NCI-H345 treated with DMSO at 0.1 percent for 48 hours (cell line): ENCODE measurements around the gene SRL.

Experiments
- DNase-seq: peaks from one replicate; lab custom pipeline; 2025; ENCODE audit not compliant: unreplicated experiment; lab: John Stamatoyannopoulos, UW

Gene SRL

GRCh38 chr16:4241928-4242283, at the start of gene SRL:
Gene SRL, minus strand, starts transcription at chr16:4242080. Its CDS starts 13 bp downstream, at chr16:4242067.
- no peak for DNase-seq

- DNase-seq, result no peak
These were observed 48.5 kb upstream of the SRL start for GRCh38 chr16:4290236-4290830.

GRCh38 chr16:4288148-4288921, 46.5 kb upstream of the SRL start:
- DNase-seq, result no peak

GRCh38 chr16:4285167-4285566, 43.3 kb upstream of the SRL start:
- peak; percentile 14 for DNase-seq

DNA sequence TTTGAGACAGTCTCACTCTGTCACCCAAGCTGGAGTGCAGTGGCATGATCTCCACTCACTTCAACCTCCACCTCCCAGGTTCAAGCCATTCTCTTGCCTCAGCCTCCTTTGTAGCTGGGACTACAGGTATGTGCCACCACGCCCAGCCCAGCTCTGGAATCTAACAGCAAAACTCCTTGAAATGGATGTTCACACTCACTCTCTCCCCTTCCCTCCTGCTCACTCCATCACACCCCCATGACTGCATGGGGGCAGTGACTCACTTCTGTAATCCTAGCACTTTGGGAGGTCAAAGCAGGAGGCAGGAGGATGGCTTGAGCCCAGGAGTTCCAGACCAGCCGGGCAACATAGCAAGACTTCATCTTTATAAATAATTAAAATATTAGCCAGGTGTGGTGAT, 42.1 kb upstream of the SRL start:
- DNase-seq, result no peak

DNA sequence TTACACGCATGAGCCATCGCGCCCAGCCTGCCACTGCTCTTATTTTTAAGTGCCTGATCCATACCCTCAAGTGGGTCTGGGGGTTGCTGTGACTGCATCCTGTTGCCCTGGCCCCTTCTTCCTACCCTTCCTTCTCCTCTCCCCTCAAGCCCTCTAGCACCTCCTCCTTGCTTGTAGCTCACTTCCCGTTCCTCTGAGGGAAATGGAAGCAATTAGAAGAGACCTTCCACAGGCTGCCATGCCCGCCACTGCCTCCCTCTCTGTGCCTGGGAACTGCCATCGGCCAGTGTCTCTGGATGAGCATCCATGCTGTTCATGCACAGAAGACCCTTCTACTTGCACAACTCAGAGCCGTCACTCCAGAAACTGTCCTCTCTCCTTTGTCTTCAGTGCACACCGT, 41.6 kb upstream of the SRL start:
- no peak for DNase-seq

DNA sequence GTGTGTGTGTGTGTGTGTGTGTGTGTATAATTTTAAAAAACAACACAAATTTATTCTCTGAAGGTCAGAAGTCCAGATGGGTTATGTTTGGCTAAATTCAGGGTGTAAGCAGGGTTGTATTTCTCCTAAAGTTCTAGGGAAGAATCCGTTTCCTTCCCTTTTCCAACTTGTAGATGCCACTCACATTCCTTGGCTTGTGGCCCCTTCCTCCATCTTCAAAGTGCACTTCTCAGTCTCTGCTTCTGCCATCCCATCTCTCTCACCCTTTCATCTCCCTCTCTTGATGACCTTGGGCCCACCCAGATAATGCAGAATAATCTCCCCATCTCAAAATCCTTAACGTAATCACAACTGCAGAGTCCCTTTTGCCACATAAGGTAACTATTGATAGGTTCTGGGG, 38.7 kb upstream of the SRL start:
- DNase-seq, result no peak

DNA sequence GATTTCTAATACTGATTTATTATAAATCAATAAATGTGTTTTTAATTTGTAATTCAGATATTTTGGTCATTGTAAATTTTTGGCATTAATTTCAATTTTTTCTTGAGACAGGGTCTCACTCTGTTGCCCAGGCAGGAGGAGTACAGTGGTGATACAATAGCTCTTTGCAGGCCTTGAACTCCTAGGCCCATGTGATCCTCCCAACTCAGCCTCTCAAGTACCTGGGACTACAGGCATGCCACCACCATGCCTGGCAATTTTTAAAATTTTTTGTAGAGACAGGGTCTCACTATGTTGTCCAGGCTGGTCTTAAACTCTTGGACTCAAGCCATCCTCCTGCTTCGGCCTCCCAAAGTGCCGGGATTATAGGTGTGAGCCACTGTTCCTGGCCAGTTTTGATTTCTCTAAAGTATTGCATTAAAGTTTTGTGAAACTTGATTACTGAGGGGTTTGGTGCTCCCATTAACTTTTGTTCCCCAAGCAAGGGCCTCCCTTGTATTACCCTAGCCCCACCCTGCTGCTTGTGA, 36.2 kb upstream of the SRL start:
- DNase-seq, result no peak

DNA sequence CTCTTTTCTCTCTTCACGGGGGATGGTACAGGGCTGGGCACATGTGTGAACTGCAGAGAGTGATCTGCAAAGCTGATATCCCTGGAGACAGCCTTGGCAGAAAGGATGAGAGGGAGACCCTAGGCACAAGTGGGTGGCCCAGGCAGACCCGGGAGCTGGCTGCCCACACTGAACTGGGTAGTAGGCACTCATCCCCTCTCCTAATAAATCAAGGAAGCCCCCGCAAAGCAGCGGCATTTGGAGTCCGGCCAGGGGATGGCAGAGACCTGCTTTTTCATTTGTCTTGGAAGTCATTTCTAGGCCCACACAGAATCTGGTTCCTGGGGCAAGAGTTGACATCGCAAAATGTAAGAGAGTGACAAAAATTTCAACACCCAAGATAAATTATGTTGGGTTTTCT, 34.0 kb upstream of the SRL start:
- DNase-seq, result no peak

DNA sequence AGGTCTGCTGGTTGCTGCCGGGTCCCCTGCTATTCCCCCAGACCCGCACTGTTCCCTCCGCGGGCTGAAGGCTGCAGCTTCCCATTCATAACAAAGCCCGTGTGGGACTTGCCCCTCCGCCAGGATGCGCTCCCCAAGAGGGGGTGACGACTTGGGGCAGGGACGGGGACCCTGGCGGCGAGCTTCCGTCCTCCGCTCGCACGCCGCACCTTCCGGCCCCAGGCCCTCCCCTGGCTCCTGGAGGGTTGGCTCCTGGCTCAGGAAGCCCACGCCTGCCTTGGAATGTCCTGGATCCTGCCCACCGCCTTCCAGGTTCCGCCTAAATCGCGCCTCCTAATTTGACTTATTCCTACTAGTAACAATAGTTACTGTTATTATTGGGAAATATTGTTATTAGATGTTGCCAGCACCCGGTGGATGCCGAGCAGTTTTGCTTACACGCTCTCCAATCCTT, 32.0 kb upstream of the SRL start:
- no peak for DNase-seq

DNA sequence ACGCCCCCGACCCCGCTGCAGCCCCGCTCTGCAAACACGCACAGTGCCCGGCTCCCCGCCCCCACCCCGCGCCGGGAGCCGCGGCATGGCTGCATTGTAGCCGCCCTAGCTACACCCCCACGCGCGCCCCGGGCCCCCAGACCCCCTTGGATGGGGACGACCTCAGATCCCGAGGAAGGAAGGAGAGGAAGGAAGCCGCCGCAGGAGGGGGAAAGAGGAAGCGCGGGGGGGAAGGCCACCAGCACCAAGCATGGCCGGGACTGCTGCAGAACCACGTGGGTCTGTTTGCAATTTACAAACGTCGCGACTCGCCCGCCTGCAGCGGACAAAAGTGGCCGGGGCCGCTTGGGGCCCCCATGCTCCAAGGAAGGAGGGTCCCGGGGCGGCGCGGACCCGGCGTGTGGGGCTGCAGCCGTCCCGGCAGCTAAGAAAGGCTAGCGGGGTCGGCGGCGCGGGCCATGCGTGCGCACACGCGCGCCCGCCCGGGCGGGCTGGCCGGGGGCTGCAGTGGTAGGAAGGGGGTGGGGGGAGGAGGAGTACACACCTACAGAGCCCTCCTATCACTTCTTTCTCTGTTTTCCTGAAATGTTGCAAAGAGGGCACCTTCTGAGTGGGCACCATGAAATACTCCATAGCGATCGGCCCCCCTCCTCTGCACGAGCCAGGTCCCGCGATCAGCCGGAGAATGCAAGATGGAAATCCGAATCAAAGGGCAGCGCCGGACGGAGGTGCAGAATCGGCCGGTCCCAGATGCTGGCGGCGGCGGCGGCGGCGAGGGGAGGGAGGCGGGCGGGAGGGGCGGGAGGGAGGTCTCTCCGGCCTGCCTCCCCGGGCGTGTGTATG, 30.5 kb upstream of the SRL start:
- no peak for DNase-seq

GRCh38 chr16:4271176-4272113, 29.6 kb upstream of the SRL start:
- peak; percentile 81 for DNase-seq

DNA sequence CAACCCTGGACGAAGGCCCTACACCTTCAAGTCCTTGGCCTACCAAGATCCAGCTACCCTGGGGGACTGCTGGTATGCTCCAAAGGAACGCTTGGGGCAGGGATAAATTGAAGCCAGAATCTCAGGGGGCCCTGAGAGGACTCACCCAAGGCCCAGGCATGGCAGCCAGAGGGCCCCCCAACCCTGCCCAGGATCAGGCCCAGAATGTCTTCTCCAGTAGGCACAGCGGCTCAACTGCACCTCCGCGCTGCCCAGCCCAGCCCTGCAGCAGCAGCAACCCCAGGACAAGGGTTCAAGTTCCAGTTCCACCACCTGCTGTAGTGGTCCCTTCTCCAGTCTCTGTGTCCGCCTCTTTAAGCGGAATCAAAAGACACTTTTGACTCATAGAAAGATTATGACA, 28.7 kb upstream of the SRL start:
- DNase-seq, result no peak

DNA sequence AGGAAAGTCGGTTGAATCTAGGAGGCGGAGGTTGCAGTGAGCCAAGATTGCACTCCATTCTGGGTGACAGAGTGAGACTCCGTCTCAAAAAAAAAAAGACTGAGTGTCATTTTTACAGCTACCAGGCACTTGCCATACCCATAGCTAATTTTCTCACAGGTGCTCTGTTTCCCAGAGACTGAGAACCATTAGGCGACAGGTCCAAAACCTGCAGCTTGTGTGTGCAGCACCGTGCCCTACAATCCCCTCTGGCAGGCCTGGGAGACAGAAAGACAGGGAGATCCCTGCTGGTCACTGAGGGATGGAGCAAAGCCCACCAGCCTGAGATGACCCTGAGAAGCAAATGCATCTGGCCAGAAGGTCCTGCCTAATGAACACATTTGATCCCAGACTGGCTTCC, 28.2 kb upstream of the SRL start:
- DNase-seq, result no peak

- DNase-seq, result no peak
These were observed 24.5 kb upstream of the SRL start for GRCh38 chr16:4266372-4266771.

GRCh38 chr16:4265676-4266075, 23.8 kb upstream of the SRL start:
- DNase-seq, result no peak

GRCh38 chr16:4264546-4264945, 22.7 kb upstream of the SRL start:
- DNase-seq, result no peak

GRCh38 chr16:4263504-4264436, 21.9 kb upstream of the SRL start:
- no peak for DNase-seq

DNA sequence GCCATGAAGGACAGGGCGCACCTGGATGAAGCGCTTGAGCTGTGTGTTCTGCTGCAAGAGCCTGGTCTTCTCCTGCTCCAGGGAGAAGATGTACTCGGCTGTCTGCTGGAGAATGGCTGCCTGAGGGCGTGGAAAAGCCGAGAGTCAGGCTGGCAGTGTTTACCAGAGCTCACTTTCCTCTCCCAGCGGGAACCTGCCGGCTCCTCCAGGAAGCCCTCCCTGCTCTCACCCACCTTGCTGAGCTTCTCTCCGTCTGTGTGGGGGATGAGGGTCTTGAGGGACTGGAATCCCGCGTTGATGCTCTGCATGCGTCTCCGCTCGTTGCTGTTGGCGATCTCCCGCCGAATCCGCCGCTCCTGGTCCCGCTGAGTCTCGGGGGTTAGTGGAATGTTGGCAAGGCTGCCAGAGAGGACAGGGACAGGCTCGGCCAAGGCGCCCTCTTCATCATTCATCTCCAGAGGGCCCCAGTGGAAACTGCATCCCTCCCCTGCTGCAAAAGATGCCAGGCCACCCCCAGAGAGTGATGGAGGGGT, 20.5 kb upstream of the SRL start:
- no peak for DNase-seq
